ENCODE measurements around the gene AUTS2. TPM values are rescaled to one million over a fixed set of nuclear protein-coding genes. Genes with fewer than 3 reads are reported as not detected.
"Not testable (repeated sequence)": the region's sequence is repeated elsewhere in the genome, so short reads cannot be mapped to it uniquely, and the experiment has no call there.

The AUTS2 gene
- total RNA-seq, 1 experiment from 2014 or later: 4.2 TPM

DNA sequence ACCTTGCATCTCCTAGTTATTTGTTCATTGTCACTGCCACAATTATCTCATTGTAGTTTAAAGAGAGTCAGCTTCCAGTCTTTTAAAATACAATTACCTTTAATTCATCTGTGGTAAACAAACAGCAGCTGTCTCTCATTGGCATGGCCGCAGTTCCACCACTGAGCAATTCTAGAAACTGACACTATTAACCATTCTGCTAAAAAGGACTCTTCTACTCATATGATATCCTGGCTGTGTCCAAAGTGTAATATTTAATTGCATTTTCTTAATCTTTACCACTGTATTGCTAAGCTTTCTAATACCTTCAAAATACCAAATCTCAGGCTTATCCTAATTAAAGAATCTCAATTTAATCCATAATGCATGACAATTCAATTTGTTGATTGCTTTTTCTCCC lies 639.0 kb downstream of the AUTS2 start:
- no peak for DNase-seq (ENCODE audit: low spot score)

DNA sequence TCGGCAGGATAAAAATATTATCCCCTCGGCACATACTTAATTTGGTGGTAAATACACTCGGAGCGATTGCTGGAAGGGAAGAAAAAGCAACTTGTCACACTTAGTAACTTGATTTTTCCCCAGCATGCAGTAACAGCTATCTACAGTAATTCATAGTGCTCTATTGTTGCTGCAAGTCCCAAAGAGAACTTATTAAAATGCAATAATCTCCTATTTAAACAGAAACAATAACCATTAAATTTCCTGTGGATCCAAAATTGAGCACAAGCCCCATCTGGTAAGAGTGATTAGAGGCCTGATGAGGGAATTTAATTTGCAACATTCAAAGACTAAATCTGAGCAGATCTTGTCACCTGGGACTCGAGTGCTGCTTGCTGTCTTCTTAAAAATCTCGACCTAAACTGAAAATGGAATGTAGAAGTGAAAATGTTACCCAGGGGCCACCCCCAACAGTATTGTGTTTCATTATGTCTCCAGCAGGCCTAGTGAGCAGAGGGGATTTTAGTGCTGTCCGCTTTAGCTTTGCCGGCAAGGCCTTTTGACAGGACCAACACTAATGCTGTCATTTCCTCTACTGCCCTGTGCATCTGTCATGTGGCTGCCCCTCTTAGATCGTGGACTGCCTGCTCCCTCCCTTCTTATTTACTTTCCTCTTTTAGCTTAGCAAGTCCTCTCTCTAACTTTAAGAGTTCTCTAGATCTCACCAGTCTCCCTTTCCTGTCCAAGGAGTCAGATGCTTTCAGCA lies 639.7 kb downstream of the AUTS2 start:
- DNase-seq (ENCODE audit: low spot score): no peak

DNA sequence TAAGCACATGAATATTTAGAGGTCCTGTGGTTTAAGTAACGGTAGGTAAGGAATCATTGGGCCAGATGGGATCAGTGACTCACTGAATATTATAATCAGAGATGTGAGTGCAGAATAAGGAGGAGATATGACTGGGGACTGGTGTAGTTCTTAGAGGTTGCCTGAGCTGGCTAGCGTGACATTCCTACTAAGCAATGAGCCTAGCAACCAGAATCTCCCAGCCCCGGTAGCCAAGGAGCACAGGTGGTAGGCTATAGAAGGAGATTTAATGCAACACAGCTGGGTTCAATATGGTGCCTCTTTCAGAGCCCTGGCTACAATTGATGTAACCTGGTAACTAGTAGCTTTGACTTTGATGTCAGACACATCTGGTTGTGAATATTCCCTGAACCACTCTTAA lies 641.6 kb downstream of the AUTS2 start:
- no peak for DNase-seq (ENCODE audit: low spot score)

DNA sequence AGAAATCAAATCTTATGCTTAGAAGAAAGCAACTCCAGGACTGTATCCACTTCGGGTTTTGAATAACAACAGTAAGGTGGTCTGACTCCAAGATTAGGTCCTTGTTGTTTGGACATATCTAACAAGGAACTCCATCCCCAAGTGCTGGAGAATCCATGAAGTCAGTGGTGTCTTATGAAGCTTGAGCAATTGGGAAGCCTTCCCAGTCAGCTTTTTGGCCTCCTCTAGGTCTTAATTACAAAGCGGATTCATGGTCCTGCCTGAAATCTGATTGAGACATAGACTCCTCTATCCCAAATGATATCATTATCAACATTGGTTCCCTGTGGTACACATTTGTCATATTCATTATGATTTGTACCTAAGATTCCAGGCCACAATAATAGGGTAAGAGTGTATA lies 642.6 kb downstream of the AUTS2 start:
- no peak for DNase-seq (ENCODE audit: low spot score)

DNA sequence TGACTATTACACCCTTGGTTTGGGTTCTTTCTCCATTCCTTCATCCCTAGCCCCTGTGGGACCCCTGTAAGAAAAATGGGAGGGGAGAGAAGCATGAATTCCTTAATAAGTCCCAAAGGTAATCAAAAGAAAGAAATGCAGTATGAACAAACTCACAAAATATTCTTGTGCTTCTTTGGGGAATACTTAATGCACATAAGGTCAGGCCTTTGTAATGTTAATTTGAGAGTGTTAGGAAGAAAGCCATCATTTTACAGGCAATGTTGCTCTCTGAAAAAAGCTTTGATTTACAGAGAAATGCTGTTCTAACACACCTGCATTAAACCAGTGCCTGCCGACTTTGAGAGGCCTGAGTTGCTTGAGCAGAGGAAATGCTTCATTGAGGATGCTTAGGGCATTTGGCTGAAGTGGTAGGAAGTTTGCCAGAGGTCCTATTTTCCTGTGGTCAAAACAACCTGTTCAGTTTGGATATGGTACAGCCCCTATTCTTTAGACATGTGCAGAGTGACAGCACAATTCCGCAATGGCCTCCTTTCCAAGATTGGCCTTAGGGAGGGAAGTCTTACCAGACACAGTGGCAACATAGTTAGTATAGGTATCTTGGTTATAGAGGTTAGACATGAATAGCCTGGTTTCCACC lies 643.4 kb downstream of the AUTS2 start:
- no peak for DNase-seq (ENCODE audit: low spot score)

DNA sequence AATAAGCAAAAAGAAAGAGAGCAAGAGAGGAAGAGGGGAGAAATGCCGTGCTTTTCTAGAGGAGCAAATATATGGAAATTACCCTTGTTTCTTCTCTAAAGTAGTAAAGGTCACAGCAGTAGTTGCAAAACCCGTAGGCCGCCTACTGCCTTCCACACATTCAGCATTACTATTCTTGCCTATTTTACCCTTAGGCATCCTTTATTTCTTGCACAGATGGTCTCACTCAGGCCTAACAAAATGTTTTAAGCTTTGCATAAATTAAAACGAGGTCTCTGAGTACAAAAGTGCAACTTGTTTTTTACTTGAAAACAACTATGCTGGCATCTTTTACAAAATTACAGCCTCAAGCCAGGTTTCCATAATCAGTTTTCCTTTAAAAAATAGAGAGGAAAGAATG lies 644.6 kb downstream of the AUTS2 start:
- no peak for DNase-seq (ENCODE audit: low spot score)

DNA sequence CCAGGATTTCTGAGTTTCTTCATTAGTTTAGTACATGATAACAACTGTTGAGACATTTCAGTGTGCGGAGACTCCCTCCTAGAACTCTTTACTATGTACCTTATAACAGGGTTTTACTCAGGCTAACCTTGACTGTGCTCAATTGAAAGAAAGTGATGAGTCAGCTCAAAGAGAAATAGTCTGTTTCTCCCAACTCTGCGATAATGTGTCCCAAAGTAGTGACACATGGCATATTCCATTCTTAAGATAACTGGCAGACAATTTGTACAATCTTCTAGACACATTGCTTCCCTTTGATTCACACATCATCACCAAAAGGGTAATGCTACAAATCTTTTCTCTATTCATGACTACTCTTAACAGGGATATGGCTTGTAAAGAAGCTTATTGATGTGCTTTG lies 645.2 kb downstream of the AUTS2 start:
- no peak for DNase-seq (ENCODE audit: low spot score)

DNA sequence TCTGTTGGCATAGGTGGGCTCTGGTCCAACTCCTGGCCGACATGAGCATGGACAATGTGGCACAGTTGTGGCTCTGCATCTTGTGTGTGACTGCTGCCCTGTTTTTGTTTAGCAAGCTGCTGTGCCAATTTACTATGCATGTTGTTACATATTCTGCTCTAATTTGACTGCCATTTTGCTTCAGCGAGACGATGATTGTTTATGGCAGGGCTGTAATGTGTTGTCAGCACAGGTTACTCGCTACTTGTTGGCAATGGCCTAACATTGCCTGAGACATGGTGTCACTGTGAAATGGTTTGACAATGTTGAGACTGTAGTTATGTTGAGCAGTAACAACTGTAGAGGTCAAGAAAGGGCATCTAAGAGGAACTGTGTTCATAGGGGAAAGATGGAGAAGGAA lies 659.6 kb downstream of the AUTS2 start:
- no peak for DNase-seq (ENCODE audit: low spot score)

DNA sequence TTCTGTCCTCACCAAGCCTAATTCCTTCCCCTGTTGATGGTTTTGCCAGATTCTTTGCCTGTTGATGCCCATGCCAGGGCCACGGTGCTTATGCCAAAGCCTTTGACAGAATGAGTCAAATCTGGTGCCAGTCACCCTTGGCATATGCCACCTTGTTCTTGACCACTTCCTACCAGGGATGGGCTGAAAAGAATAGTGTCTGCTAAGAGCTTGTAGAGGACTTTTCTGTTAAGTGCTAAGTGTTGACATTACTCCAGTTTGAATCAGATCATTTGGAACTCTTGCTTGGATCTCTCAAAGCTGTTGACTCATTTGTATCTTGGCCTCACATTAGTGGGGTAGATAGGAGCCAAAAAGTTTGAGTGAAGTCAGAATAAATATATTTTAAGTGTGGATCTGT lies 661.2 kb downstream of the AUTS2 start:
- DNase-seq (ENCODE audit: low spot score): no peak

DNA sequence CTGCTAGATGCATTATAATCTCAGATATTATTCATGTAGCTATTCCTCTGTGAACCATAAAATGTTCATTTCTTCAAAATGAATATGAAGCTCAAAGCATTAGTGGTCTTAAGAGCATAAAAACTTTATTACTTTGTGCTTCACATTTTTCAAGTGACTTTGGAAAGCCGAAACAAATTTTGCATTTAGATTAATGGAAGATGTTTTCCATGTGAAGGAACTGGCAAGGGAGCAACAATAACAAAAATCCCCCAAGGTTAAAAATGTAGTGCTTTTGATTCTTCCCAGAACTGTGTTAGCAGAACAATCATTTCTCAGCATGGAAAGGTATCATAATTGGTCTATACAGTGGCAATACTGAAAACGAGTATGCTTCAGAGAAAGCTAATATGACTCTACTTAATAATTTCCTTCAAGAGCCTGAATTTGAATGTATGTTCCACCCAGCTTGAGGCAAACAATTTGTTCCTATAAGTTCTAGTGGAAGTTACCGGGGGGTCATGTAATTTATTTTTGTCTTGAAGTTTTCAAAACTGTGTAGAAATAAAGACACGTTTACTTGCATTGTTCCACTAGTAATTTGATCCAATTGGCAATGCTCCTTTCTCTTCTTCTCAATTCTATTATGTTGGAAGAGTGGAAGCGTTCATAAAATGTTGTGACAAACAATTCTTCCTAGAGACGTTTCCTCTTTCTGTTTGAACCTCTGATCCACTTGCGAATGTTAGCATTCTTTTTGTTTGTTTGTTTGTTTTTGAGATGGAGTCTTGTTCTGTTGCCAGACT lies 665.4 kb downstream of the AUTS2 start:
- no peak for DNase-seq (ENCODE audit: low spot score)

DNA sequence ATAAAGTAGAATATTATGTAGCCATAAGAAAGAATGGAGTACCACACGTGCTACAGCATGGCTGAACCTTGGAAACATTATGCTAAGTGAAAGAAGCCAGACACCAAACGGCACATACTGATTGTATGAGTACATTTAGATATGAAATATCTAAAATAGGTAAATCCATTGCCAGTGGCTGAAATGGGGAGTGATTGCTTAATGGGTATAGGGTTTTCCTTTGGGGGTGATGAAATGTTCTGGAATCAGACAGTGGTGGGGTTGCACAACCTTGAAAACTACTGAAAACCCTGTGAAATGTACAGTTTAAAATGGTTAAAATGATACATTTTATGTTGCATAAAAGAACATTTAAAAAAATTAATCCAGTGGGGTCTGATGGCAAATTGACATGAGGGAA lies 667.9 kb downstream of the AUTS2 start:
- DNase-seq (ENCODE audit: low spot score): no peak

DNA sequence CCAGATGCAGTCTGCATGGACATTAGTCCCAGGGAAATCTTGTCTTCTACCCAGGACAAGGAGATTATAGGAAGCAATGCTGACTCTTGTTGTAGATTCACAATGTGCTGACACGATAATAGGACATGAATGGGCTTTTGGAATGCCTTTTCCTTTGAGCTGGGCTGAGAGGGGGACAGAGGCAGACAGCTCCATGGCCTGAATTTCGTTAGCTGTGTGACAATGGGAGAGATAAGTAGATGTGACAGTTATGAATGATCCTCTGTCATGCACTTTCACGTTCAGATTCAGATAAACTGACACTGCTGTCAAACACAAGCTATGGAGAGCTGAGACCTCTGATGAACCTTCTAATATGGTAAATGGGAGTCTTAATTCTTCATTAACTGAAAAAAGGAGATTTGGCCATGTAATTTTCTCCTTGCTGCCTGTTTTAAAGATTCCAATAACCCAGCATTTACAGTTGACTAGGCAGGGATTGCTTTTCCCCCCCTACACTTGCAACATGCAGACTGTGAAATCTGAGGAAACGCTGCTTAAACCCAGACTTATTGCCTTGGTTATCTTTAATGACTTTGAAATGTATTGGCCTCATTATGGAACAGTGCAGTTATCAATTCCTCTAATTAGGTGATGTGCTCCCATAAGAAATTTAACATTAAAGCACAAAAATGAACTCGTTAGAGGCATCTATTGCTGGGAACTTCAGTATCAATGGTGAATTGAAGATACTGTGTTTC lies 669.3 kb downstream of the AUTS2 start:
- DNase-seq (ENCODE audit: low spot score): no peak

DNA sequence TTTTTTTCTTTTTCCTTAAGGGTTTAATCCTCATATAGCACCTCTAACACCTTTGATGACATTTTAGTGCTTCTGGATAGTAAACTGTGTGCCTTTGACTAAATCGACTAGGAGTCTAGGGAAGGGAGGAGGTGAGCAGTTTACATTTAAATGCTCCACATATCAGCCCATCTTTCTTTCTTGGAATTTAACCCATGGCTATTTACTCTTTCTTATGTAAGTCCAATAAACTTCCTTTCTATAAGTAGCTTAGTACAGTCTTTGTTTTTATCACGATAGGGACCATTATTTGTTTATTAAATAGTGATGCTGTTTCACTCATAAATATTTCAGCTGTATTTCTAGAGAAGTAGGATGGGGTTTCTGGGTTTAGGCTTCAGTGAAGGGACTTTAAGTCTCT lies 669.9 kb downstream of the AUTS2 start:
- no peak for DNase-seq (ENCODE audit: low spot score)

DNA sequence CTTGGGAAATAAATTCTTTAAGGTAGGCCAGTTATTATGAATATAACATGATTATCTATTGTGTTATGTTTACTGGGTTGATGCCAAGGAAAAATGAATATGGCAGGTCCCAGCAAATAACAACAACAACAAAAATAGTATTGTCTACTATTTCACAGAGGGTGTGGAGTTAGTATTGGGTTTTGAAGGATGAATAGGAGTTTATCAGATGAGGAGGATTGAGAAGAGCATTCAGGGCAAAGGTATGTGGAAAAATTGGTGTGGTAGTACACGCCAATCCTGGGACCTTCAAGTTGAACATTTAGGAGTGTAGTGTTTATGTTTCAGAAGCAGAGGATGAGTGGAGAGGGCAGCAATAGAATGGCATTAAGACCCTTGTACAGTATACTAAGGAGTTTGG lies 671.9 kb downstream of the AUTS2 start:
- no peak for DNase-seq (ENCODE audit: low spot score)

DNA sequence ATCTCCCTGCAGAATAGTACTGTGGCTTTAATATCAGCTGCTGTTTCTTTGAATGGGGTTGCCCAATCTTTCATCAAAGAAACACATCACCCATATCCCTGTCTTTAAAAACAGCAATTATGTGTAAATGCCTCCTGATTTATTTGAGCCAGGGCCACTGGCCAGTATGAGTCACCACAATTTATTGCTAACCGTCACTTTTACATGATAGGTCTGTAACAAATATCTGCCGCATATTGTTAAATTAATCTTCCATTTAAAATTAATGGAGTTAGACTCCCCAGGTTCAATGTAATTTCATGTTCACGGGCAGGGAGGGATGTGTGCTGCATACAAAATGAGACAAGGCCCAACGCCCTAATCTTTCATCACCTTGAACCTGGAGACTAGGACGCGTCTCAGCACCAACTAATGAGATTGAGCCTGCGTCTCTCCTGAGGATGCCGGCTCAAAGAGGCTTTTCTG lies 673.4 kb downstream of the AUTS2 start:
- DNase-seq (ENCODE audit: low spot score): peak; percentile 51

DNA sequence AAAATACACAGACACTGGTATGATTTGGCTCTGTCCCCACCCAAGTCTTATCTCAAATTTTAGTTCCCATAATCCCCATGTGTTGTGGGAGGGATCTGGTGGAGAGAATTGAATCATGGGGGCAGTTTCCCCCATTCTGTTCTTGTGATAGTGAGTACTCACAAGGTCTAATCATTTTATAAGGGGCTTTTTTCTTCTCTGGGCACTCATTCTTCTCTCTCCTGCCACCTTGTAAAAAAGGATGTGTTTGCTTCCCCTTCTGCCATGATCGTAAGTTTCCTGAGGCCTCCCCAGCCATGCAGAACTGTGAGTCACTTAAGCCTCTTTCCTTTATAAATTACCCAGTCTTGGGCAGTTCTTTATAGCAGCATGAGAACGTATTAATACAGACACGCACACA lies 677.3 kb downstream of the AUTS2 start:
- not testable (repeated sequence) for DNase-seq (ENCODE audit: low spot score)

DNA sequence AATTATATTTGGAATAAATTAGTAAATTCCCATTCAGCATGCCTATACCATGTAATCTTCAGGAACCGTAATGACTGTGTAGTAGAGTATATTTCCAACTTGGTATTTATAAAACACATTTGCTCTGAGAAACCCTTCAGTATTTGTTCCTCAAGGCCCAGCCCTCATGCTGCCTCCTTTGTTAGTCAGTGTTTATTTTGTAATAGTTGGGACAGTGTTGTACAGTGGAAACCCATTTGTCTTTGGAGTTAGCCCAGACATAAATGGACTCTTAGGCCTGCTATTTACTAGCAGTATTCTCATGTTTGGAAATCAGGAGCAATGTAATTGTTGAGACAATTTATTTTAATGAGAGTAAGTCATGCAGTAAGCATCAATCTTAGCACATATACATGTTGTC lies 686.9 kb downstream of the AUTS2 start:
- DNase-seq (ENCODE audit: low spot score): no peak

DNA sequence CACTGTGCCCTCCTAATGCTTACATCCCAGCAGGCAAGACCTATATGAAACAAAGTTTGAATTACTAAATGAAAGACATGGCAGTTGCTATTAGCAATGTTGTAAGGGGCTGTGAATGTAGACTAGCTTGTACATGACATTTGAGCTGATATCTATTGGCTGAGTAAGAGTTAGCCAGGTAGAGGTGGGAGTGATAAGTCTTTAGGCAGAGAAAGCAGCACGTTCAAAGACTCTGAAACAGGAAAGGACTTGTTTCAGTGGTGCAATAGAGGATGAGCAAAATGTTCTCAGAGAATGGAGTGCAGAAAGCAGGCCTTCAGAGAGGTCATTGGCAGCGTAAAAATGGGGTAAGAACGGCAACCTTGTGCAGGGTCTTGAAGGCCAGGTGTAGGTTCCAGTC lies 687.6 kb downstream of the AUTS2 start:
- DNase-seq (ENCODE audit: low spot score): no peak

DNA sequence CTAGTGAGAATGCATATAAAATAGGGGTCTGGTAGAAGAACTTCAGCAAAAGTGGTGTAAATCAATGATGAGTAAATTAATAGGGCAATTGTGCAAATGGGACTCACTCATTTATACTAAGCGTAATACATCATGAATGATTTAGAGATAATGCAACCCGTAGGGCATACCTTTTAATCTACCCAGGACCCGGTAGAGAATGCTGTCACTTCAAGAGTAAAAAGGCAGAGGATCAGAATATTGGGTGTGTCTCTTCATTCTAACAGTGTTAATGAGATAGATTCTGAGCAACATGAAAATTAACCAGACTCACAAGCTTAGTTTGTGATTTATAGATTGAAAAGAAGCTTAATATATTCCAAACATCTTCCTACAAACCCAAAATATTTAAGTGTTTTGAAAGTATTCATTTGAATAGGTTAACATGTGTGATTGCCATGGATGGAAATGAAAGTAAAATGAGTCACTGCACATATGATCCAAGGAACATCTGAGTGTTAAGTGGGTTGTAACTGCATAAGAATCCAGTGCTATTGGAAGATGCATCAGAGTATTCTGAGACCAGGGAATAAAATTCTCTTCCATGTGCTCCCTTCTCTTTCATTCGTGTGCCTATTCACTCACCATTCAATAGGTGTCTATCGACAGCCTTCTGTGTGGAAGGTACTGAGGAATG lies 690.6 kb downstream of the AUTS2 start:
- no peak for DNase-seq (ENCODE audit: low spot score)

DNA sequence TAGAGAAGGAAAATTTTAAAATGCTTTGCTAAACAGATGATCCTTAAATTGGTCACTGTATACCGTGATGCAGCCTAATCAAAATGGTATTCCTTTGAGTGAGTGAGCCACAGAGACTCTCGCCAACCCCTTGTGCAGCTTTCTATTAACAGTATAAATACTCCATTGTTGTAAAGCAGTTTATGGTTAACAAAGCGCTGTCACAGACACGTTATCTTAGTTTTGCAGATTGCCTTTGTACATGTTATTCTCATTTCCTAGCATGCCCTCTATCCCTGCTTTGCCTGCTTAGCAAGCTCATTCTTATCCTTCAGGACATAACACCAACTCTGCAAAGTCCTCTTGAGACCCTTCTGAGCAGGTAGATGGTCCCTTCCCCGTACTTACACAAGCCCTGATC lies 694.4 kb downstream of the AUTS2 start:
- no peak for DNase-seq (ENCODE audit: low spot score)

DNA sequence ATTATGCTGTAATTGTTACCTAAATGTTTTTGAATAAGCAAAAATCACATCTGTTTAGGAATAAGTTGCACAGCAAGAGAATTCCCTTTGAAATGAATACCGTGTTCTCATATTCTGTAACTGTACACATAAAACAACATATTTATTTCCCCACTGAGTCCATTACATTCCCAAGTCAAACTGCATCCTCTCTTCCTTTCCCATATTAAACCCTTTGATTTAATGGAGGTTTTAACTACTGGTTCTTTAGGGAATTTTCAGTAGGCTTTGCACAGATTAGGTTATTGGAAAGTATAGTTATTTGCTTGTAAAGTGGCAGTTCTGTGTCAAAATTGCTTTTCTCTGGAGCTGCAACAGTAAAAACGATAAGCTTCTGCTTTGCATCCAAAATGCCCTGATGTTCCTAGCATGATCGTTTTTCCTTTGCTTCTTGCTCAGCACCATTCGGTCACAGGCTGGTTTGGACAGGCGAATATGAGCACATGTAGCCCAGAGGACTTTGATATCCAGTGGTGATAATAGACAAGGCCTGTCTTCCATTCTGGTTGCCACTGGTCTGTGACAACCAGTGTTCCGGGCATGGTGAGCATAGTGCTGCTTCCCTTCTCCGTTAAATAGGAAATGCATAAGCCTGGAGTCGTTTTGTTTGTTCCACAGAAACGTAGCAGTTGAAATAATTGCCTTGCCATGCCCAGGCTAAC lies 696.1 kb downstream of the AUTS2 start:
- DNase-seq (ENCODE audit: low spot score): no peak
